Mesenchymal stem cell (in vitro differentiated cells and primary cell): ENCODE results near the gene MESP2.

Experiments used
- DNase-seq: peaks from one replicate; pipeline ENCODE4 v3.0.0-alpha.2; 2013
- H2AFZ ChIP-seq: one replicate; pipeline ENCODE4 v1.6.1; 2013; ENCODE audit warnings: low read depth, mild to moderate bottlenecking, control low read depth, inconsistent platforms, low read length, moderate library complexity
- H2AK5ac ChIP-seq: 2 replicates; pipeline ENCODE4 v1.6.1; 2013; ENCODE audit warnings: low read length, moderate library complexity, mild to moderate bottlenecking, inconsistent platforms; ENCODE audit not compliant: severe bottlenecking
- H2BK120ac ChIP-seq: one replicate; pipeline ENCODE4 v1.6.1; 2013; ENCODE audit warnings: low read depth, mild to moderate bottlenecking, inconsistent platforms, low read length, moderate library complexity
- H2BK12ac ChIP-seq, 2 experiments: one replicate each; pipeline ENCODE4 v1.6.1; 2013; ENCODE audit warnings: inconsistent platforms in 2 of 2, low read length in 2 of 2, mild to moderate bottlenecking in 2 of 2, moderate library complexity in 2 of 2, control low read depth in 1 of 2
- H2BK15ac ChIP-seq: one replicate; pipeline ENCODE4 v1.6.1; 2013; ENCODE audit warnings: mild to moderate bottlenecking, low read depth, inconsistent platforms; ENCODE audit not compliant: poor library complexity, severe bottlenecking
- H2BK5ac ChIP-seq: 2 replicates; pipeline ENCODE4 v1.6.1; 2013; ENCODE audit warnings: low read depth, mild to moderate bottlenecking, low read length, control low read depth, inconsistent platforms; ENCODE audit not compliant: poor library complexity, severe bottlenecking
- H3K14ac ChIP-seq, 2 experiments: one replicate each; pipeline ENCODE4 v1.6.1; 2013; ENCODE audit warnings: inconsistent platforms in 2 of 2, low read length in 2 of 2, control low read depth in 1 of 2, mild to moderate bottlenecking in 1 of 2, moderate library complexity in 1 of 2
- H3K18ac ChIP-seq, 2 experiments: one replicate each; pipeline ENCODE4 v1.6.1; 2013; ENCODE audit warnings: inconsistent platforms in 2 of 2, low read length in 2 of 2, control low read depth in 1 of 2, low read depth in 1 of 2, mild to moderate bottlenecking in 1 of 2
- H3K23ac ChIP-seq, 2 experiments: one replicate each; pipeline ENCODE4 v1.6.1; 2013; ENCODE audit warnings: inconsistent platforms in 2 of 2, low read length in 2 of 2, mild to moderate bottlenecking in 2 of 2, moderate library complexity in 2 of 2, control low read depth in 1 of 2
- H3K27ac ChIP-seq: 2 replicates; pipeline ENCODE4 v1.5.1; 2013; ENCODE audit warnings: mild to moderate bottlenecking, moderate library complexity, low read length, control low read depth, inconsistent platforms; ENCODE audit not compliant: poor library complexity, severe bottlenecking
- H3K27me3 ChIP-seq, 2 experiments: 2 replicates each; pipeline versions ENCODE4 v1.6.1 to v1.7.0; 2013; ENCODE audit warnings: low read length in 2 of 2, mild to moderate bottlenecking in 2 of 2, moderate library complexity in 2 of 2, control low read depth in 1 of 2, inconsistent platforms in 1 of 2; ENCODE audit not compliant: control insufficient read depth in 1 of 2, insufficient read depth in 1 of 2
- H3K36me3 ChIP-seq, 2 experiments: 2 replicates each; pipeline versions ENCODE4 v1.6.1 to v1.7.0; 2013; ENCODE audit warnings: low read length in 2 of 2, control low read depth in 1 of 2, inconsistent platforms in 1 of 2, low read depth in 1 of 2, mild to moderate bottlenecking in 1 of 2; ENCODE audit not compliant: insufficient read depth in 2 of 2, control insufficient read depth in 1 of 2
- H3K4ac ChIP-seq, 2 experiments: one replicate each; pipeline ENCODE4 v1.6.1; 2013; ENCODE audit warnings: inconsistent platforms in 2 of 2, low read length in 2 of 2, mild to moderate bottlenecking in 2 of 2, moderate library complexity in 2 of 2, control low read depth in 1 of 2, low read depth in 1 of 2
- H3K4me1 ChIP-seq: 2 replicates; pipeline ENCODE4 v1.6.1; 2013; ENCODE audit warnings: low read depth, low read length, control low read depth; ENCODE audit not compliant: control insufficient read depth, insufficient read depth
- H3K4me2 ChIP-seq: 2 replicates; pipeline ENCODE4 v1.6.1; 2013; ENCODE audit warnings: low read length, mild to moderate bottlenecking, inconsistent platforms; ENCODE audit not compliant: poor library complexity, severe bottlenecking
- H3K4me3 ChIP-seq, 2 experiments: 2 replicates each; pipeline versions ENCODE4 v1.5.1 to v1.7.0; 2013; ENCODE audit warnings: low read length in 2 of 2, mild to moderate bottlenecking in 2 of 2, control low read depth in 1 of 2, low read depth in 1 of 2; ENCODE audit not compliant: insufficient read depth in 1 of 2
- H3K79me1 ChIP-seq: replicated peaks from 2 replicates; pipeline ENCODE4 v1.6.1; 2013; ENCODE audit warnings: mild to moderate bottlenecking, control low read depth, low read length, inconsistent platforms; ENCODE audit not compliant: poor library complexity, severe bottlenecking
- H3K9ac ChIP-seq: 2 replicates; pipeline ENCODE4 v1.7.0; 2013; ENCODE audit warnings: mild to moderate bottlenecking, low read length, moderate library complexity
- H3K9me3 ChIP-seq: 2 replicates; pipeline ENCODE4 v1.7.0; 2013; ENCODE audit warnings: mild to moderate bottlenecking, low read length; ENCODE audit not compliant: control insufficient read depth
- H4K8ac ChIP-seq: one replicate; pipeline ENCODE4 v1.6.1; 2013; ENCODE audit warnings: inconsistent platforms, mild to moderate bottlenecking, low read length, moderate library complexity
- H4K91ac ChIP-seq: one replicate; pipeline ENCODE4 v1.6.1; 2013; ENCODE audit warnings: mild to moderate bottlenecking, low read length, inconsistent platforms
- WGBS: methylation state at CpG from one replicate; pipeline ENCODE4 v1.1.7; 2013; ENCODE audit warnings: mixed read lengths; 5-methylcytosine and 5-hydroxymethylcytosine counted together

The MESP2 gene

GRCh38 chr15:89756897-89757296 is 19.2 kb upstream of the MESP2 start:
- DNase-seq: no peak
- Histone ChIP-seq H2AFZ (no peak overlapping the region), H2BK15ac (no peak overlapping the region), H2BK5ac (no peak overlapping the region), H3K4me3 (no peak overlapping the region), H4K91ac (no peak overlapping the region), H3K27ac (no peak overlapping the region), H3K14ac (no peak overlapping the region), H4K8ac (no peak overlapping the region), H3K27me3 (no peaks in the 10 kb centered on the region), H3K9ac (no peak overlapping the region), H3K79me1 (no peaks in the 10 kb centered on the region), H3K4me2 (no peak overlapping the region), H2BK120ac (no peak overlapping the region), H3K18ac (no peak overlapping the region), H2AK5ac (no peak overlapping the region), H3K4ac (no peak overlapping the region), H3K9me3 (no peaks in the 10 kb centered on the region), H3K4me1 (peaks cover 6% of the 10 kb centered on the region), H2BK12ac (no peak overlapping the region), H3K23ac (no peak overlapping the region), H3K36me3 (no peaks in the 10 kb centered on the region)
- 70% methylated on average over 7 of the region's 7 CpGs for WGBS

GRCh38 chr15:89758283-89758682 is 17.8 kb upstream of the MESP2 start:
- Histone ChIP-seq H4K8ac (no peak overlapping the region), H3K36me3 (no peaks in the 10 kb centered on the region), H3K4ac (no peak overlapping the region), H3K79me1 (no peaks in the 10 kb centered on the region), H2AK5ac (no peak overlapping the region), H2BK5ac (no peak overlapping the region), H2BK15ac (no peak overlapping the region), H3K14ac (no peak overlapping the region), H2BK120ac (no peak overlapping the region), H3K27me3 (no peaks in the 10 kb centered on the region), H2AFZ (no peak overlapping the region), H3K18ac (no peak overlapping the region), H3K9ac (no peak overlapping the region), H3K23ac (no peak overlapping the region), H3K4me1 (peaks cover 6% of the 10 kb centered on the region), H3K9me3 (no peaks in the 10 kb centered on the region), H4K91ac (no peak overlapping the region), H3K4me2 (no peak overlapping the region), H3K4me3 (no peak overlapping the region), H2BK12ac (no peak overlapping the region), H3K27ac (no peak overlapping the region)
- DNase-seq: no peak
- WGBS: 63% methylated on average over 8 of the region's 8 CpGs

- 94% methylated on average over 8 of the region's 8 CpGs for WGBS
These were observed 17.2 kb upstream of the MESP2 start for GRCh38 chr15:89758981-89759380.

GRCh38 chr15:89759835-89760234 is 16.3 kb upstream of the MESP2 start:
- H3K4me3 ChIP-seq: no peak overlapping the region
- no peak overlapping the region for H4K91ac ChIP-seq
- H2AK5ac ChIP-seq: no peak overlapping the region
- no peak overlapping the region for H3K27ac ChIP-seq
- no peak overlapping the region for H3K9ac ChIP-seq
- no peak overlapping the region for H3K23ac ChIP-seq
- H2BK120ac ChIP-seq: no peak overlapping the region
- no peak overlapping the region for H3K4ac ChIP-seq
- no peaks in the 10 kb centered on the region for H3K27me3 ChIP-seq
- H2BK5ac ChIP-seq: no peak overlapping the region
- H3K4me2 ChIP-seq: no peak overlapping the region
- H2BK12ac ChIP-seq: no peak overlapping the region
- H3K18ac ChIP-seq: no peak overlapping the region
- no peaks in the 10 kb centered on the region for H3K9me3 ChIP-seq
- WGBS: 82% methylated on average over 2 of the region's 3 CpGs
- H4K8ac ChIP-seq: no peak overlapping the region
- H2AFZ ChIP-seq: no peak overlapping the region
- no peak for DNase-seq
- H3K79me1 ChIP-seq: no peaks in the 10 kb centered on the region
- no peaks in the 10 kb centered on the region for H3K36me3 ChIP-seq
- H3K14ac ChIP-seq: no peak overlapping the region
- peaks cover 6% of the 10 kb centered on the region for H3K4me1 ChIP-seq
- no peak overlapping the region for H2BK15ac ChIP-seq

More at GRCh38 chr15:89758981-89759380, 17.2 kb upstream of the MESP2 start:
- H3K14ac ChIP-seq: no peak overlapping the region
- no peak overlapping the region for H2BK12ac ChIP-seq
- H3K9me3 ChIP-seq: no peaks in the 10 kb centered on the region
- no peak overlapping the region for H3K9ac ChIP-seq
- no peak overlapping the region for H2BK15ac ChIP-seq
- no peak for DNase-seq
- no peak overlapping the region for H2BK120ac ChIP-seq
- H3K4me3 ChIP-seq: no peak overlapping the region
- H4K91ac ChIP-seq: no peak overlapping the region
- no peak overlapping the region for H2AFZ ChIP-seq
- no peaks in the 10 kb centered on the region for H3K36me3 ChIP-seq
- no peak overlapping the region for H2BK5ac ChIP-seq
- H2AK5ac ChIP-seq: no peak overlapping the region
- H3K27me3 ChIP-seq: no peaks in the 10 kb centered on the region
- H3K18ac ChIP-seq: no peak overlapping the region
- H3K4ac ChIP-seq: no peak overlapping the region
- no peak overlapping the region for H3K27ac ChIP-seq
- H4K8ac ChIP-seq: no peak overlapping the region
- no peak overlapping the region for H3K23ac ChIP-seq
- no peaks in the 10 kb centered on the region for H3K79me1 ChIP-seq
- no peak overlapping the region for H3K4me2 ChIP-seq
- peaks cover 6% of the 10 kb centered on the region for H3K4me1 ChIP-seq
